Measurements from ENCODE around the gene NDUFB10.

NDUFB10 gene

GRCh38 chr16:1973461-1974156 is 14.3 kb downstream of the NDUFB10 start:
- no peak overlapping the region; the same call in 1 of the 2 replicates for H3K4me3 ChIP-seq (ENCODE audit: low read depth, low read length)
- ChIA-PET POLR2A (no interaction called here), CTCF (interaction anchor here (0.8 to 1.7 kb wide), 2 partner anchors 9 to 167 kb away, joined by 3 to 7 read pairs; no protein-coding TSS in a partner anchor)
- TF ChIP-seq CTCF (IDR thresholded peaks at IDR 0.05; ENCODE audit: insufficient read depth, low read length, missing control alignments) = no peak
- DNase-seq (ENCODE audit: low read depth, low spot score) = no peak

- no peak for TF ChIP-seq CTCF (IDR thresholded peaks at IDR 0.05; ENCODE audit: insufficient read depth, low read length, missing control alignments)
- POLR2A ChIA-PET = no interaction called here
- no peak overlapping the region for H3K4me3 ChIP-seq (ENCODE audit: low read depth, low read length)
- CTCF ChIA-PET = interaction anchor here (0.8 to 1.7 kb wide), 2 partner anchors 8 to 166 kb away, joined by 3 to 7 read pairs; no protein-coding TSS in a partner anchor
- DNase-seq (ENCODE audit: low read depth, low spot score) = no peak
These were observed 15.1 kb downstream of the NDUFB10 start for GRCh38 chr16:1974157-1975070.

GRCh38 chr16:1975432-1976215 is 16.3 kb downstream of the NDUFB10 start:
- no peak for TF ChIP-seq CTCF (IDR thresholded peaks at IDR 0.05; ENCODE audit: insufficient read depth, low read length, missing control alignments)
- POLR2A ChIA-PET = no interaction called here
- no peak for DNase-seq (ENCODE audit: low read depth, low spot score)
- CTCF ChIA-PET = no interaction called here
- H3K4me3 ChIP-seq (ENCODE audit: low read depth, low read length) = no peak overlapping the region

DNA sequence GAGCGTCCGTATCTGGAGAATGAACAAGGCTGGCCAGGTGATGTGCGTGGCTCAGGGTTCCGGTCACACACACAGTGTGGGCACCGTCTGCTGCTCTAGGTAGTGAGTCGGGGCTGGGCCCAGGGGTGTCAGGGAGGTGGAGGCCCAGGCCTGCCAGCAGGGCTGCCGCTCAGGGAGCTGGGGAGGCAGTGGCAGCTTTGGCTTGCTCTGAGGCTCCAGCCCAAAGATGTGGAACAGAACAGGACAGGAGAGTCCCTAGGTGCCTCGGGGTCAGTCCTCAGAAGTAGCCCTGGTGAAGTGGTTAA is 16.8 kb downstream of the NDUFB10 start:
- no peak overlapping the region for H3K4me3 ChIP-seq (ENCODE audit: low read depth, low read length)
- TF ChIP-seq CTCF (IDR thresholded peaks at IDR 0.05; ENCODE audit: insufficient read depth, low read length, missing control alignments) = no peak
- POLR2A ChIA-PET = no interaction called here
- DNase-seq (ENCODE audit: low read depth, low spot score) = no peak
- CTCF ChIA-PET = no interaction called here

DNA sequence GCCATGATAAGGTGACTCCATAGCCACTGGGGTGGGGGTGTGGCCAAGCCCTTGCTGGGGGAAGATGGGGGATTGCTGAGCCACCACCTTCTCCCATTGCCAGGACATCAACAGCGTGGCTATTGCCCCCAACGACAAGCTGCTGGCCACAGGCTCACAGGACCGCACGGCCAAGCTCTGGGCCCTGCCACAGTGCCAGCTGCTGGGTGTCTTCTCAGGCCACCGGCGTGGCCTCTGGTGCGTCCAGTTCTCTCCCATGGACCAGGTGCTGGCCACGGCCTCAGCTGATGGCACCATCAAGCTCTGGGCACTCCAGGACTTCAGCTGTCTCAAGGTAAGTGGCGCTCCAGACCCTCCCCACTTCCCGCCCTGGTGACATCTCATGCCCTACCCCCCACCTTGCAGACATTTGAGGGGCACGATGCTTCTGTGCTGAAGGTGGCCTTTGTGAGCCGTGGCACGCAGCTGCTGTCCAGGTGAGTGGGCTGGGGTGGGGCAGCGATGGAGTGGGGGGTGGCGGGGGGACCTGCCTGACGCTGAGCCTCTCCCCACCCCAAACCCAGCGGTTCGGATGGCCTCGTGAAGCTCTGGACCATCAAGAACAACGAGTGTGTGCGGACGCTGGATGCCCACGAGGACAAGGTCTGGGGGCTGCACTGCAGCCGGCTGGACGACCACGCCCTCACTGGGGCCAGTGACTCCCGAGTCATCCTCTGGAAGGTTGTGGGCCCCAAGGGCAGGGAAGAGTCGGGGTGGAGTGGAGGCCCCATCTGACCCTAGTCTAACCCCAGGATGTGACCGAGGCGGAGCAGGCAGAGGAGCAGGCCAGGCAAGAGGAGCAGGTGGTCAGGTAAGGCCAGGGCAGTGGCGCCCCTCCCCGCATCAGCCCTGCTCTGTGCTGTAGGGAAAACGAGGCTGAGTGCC is 17.9 kb downstream of the NDUFB10 start:
- no peak for DNase-seq (ENCODE audit: low read depth, low spot score)
- H3K4me3 ChIP-seq (ENCODE audit: low read depth, low read length) = no peak overlapping the region
- ChIA-PET POLR2A (interaction anchor here (0.8 to 2.1 kb wide), 2 partner anchors 12 to 17 kb away, joined by 3 to 11 read pairs; partner anchors contain the start of gene RPS2), CTCF (interaction anchor here (0.6 to 1.5 kb wide), 2 partner anchors 9 to 44 kb away, joined by 3 read pairs; no protein-coding TSS in a partner anchor)
- TF ChIP-seq CTCF (IDR thresholded peaks at IDR 0.05; ENCODE audit: insufficient read depth, low read length, missing control alignments) = no peak
